HepG2 (cell line): ENCODE results near the gene RCN1. TPM values are rescaled to one million over a fixed set of nuclear protein-coding genes. Genes with fewer than 3 reads are reported as not detected.

Experiments used
- ATAC-seq: fragments of 200-7000 bp; cut with Tn5 transposase; 3 replicates; pipeline ENCODE4 v1.9.1; 2020; ENCODE audit warnings: mild to moderate bottlenecking, moderate library complexity
- BruUV-seq: library from RNA; stranded (reverse); fragments of 400-500 nt; replicated peaks from 2 replicates; lab custom pipeline; 2021; lab: Mats Ljungman, UMichigan
- CTCF ChIA-PET: fragments of 300-600 bp; formaldehyde crosslinking; extraction: SDS; loops from one replicate; lab custom pipeline; 2021; ENCODE audit warnings: low total read pairs, inconsistent platforms, low intra/inter-chr PET ratio; lab: Yijun Ruan, JAX
- POLR2A ChIA-PET: fragments of 350-600 bp; sonication (Branson Sonifier 250); formaldehyde crosslinking; loops from one replicate; lab custom pipeline; 2020; ENCODE audit warnings: antibody characterized with exemption, inconsistent platforms; lab: Yijun Ruan, JAX
- DNase-seq: peaks from one replicate; pipeline ENCODE4 v3.0.0-alpha.2; 2015; ENCODE audit warnings: low spot score
- FAIRE-seq: peaks from 3 replicates; lab custom pipeline; 2011; peaks lifted over from hg19 to GRCh38; lab: Jason Lieb, UNC
- H2AFZ ChIP-seq: one replicate; pipeline ENCODE4 v1.6.1; 2011; ENCODE audit warnings: low read length, inconsistent platforms
- H3K27ac ChIP-seq: fragments of 300-600 bp; 3 replicates; pipeline ENCODE4 v1.8.0; 2011; ENCODE audit warnings: mixed run types, mild to moderate bottlenecking, mixed read lengths, low read length, inconsistent platforms; ENCODE audit not compliant: insufficient read depth; ENCODE audit errors: extremely low read length
- H3K27me3 ChIP-seq, 2 experiments: fragments of 200-600 bp in 1 of 2; 2 replicates in 1 of 2; 3 replicates in 1 of 2; pipeline versions ENCODE4 v1.6.0 to v1.8.0; 2011; ENCODE audit warnings: low read length in 2 of 2, mild to moderate bottlenecking in 2 of 2, moderate library complexity in 2 of 2, inconsistent platforms in 1 of 2; ENCODE audit not compliant: insufficient read depth in 2 of 2, control insufficient read depth in 1 of 2
- H3K36me3 ChIP-seq, 2 experiments: fragments of 200-600 bp in 1 of 2; replicated peaks in 1 of 2; 2 replicates in 1 of 2; 3 replicates in 1 of 2; pipeline versions ENCODE4 v1.5.1 to v1.8.0; 2011; ENCODE audit warnings: low read length in 2 of 2, inconsistent platforms in 1 of 2; ENCODE audit not compliant: insufficient read depth in 2 of 2, control insufficient read depth in 1 of 2
- H3K4me1 ChIP-seq: 2 replicates; pipeline ENCODE4 v1.5.1; 2012; ENCODE audit warnings: low read length, inconsistent platforms; ENCODE audit not compliant: insufficient read depth
- H3K4me2 ChIP-seq: 2 replicates; pipeline ENCODE4 v1.6.0; 2011; ENCODE audit warnings: low read depth, low read length, inconsistent platforms
- H3K4me3 ChIP-seq, 3 experiments: fragments of 200-600 bp in 1 of 3; sonication (generic), shearing (Covaris generic) in 1 of 3; replicated peaks in 1 of 3; 2 replicates each; pipeline ENCODE4 v1.5.1; 2011 to 2016; ENCODE audit warnings: low read length in 3 of 3, inconsistent platforms in 2 of 3, low read depth in 2 of 3, mild to moderate bottlenecking in 2 of 3, control low read depth in 1 of 3, mixed read lengths in 1 of 3; ENCODE audit not compliant: insufficient read depth in 1 of 3
- H3K79me2 ChIP-seq: one replicate; pipeline ENCODE4 v1.6.1; 2011; ENCODE audit warnings: low read length, inconsistent platforms; ENCODE audit not compliant: insufficient read depth
- H3K9ac ChIP-seq: 2 replicates; pipeline ENCODE4 v1.6.0; 2011; ENCODE audit warnings: mild to moderate bottlenecking, low read depth, low read length, inconsistent platforms; ENCODE audit not compliant: insufficient read depth
- H3K9me3 ChIP-seq: 2 replicates; pipeline ENCODE4 v1.5.1; 2012; ENCODE audit warnings: mild to moderate bottlenecking, low read length
- H4K20me1 ChIP-seq: 2 replicates; pipeline ENCODE4 v1.6.0; 2011; ENCODE audit warnings: inconsistent platforms, mild to moderate bottlenecking, low read length, moderate library complexity; ENCODE audit not compliant: insufficient read depth
- KAT7 ChIP-seq: IDR thresholded peaks from 2 replicates; pipeline ENCODE4 v1.6.1; 2018; ENCODE audit warnings: borderline replicate concordance, missing compliant biosample characterization
- KDM1A ChIP-seq: IDR thresholded peaks from 2 replicates; pipeline ENCODE4 v1.6.1; 2016; ENCODE audit warnings: missing compliant biosample characterization
- KDM5B ChIP-seq: sonication (generic); formaldehyde crosslinking; IDR thresholded peaks from 2 replicates; pipeline ENCODE4 v1.4.0; 2020; ENCODE audit warnings: missing genetic modification reagents, mild to moderate bottlenecking, borderline replicate concordance
- MXD3 ChIP-seq: IDR thresholded peaks from 2 replicates; pipeline ENCODE4 v1.6.1; 2016; ENCODE audit warnings: mild to moderate bottlenecking, missing biosample characterization, missing genetic modification reagents
- NCOA2 ChIP-seq: sonication (generic); formaldehyde crosslinking; IDR thresholded peaks from 2 replicates; pipeline ENCODE4 v1.8.0; 2022; ENCODE audit warnings: inconsistent platforms
- NR3C1 ChIP-seq: sonication (generic); formaldehyde crosslinking; IDR thresholded peaks from 2 replicates; pipeline ENCODE4 v1.4.0; 2020; ENCODE audit warnings: missing genetic modification reagents
- PBX2 ChIP-seq: IDR thresholded peaks from 2 replicates; pipeline ENCODE4 v1.6.1; 2016; ENCODE audit warnings: control low read depth
- TAF15 ChIP-seq: fragments of 200-400 bp; formaldehyde crosslinking; IDR thresholded peaks from one replicate; pipeline ENCODE4 v1.6.1; 2018; ENCODE audit warnings: mild to moderate bottlenecking, low read depth, low read length; ENCODE audit not compliant: poor library complexity, severe bottlenecking
- TCF12 ChIP-seq, 2 experiments: fragments of 450-650 bp in 1 of 2; sonication (generic) in 1 of 2; formaldehyde crosslinking in 1 of 2; IDR thresholded peaks; 2 replicates each; pipeline versions ENCODE4 v1.6.1 to v1.8.0; 2017 to 2022; ENCODE audit warnings: antibody characterized with exemption in 1 of 2, mild to moderate bottlenecking in 1 of 2, missing genetic modification reagents in 1 of 2, moderate library complexity in 1 of 2
- TOE1 ChIP-seq: sonication (generic); formaldehyde crosslinking; IDR thresholded peaks from 2 replicates; pipeline ENCODE4 v1.4.0; 2020; ENCODE audit warnings: mild to moderate bottlenecking, missing genetic modification reagents
- TSC22D2 ChIP-seq: sonication (generic); formaldehyde crosslinking; IDR thresholded peaks from 2 replicates; pipeline ENCODE4 v1.5.1; 2020; ENCODE audit warnings: missing genetic modification reagents, mild to moderate bottlenecking, borderline replicate concordance
- ZFAT ChIP-seq: sonication (generic); formaldehyde crosslinking; conservative IDR thresholded peaks from 2 replicates; pipeline ENCODE4 v1.8.1; 2023; ENCODE audit warnings: missing genetic modification reagents, inconsistent platforms
- ZNF232 ChIP-seq: sonication (generic); formaldehyde crosslinking; IDR thresholded peaks from 2 replicates; pipeline ENCODE4 v1.4.0; 2020; ENCODE audit warnings: missing genetic modification reagents, borderline replicate concordance
- ZNF264 ChIP-seq: sonication (generic); formaldehyde crosslinking; IDR thresholded peaks from 2 replicates; pipeline ENCODE4 v1.4.0; 2020; ENCODE audit warnings: missing genetic modification reagents
- ZNF687 ChIP-seq: sonication (generic); formaldehyde crosslinking; IDR thresholded peaks from 2 replicates; pipeline ENCODE4 v1.5.1; 2020; ENCODE audit warnings: mild to moderate bottlenecking, missing genetic modification reagents, moderate library complexity
- ZUFSP ChIP-seq: sonication (generic); formaldehyde crosslinking; IDR thresholded peaks from 2 replicates; pipeline ENCODE4 v1.9.0; 2021; ENCODE audit warnings: missing genetic modification reagents, mild to moderate bottlenecking, borderline replicate concordance
- WGBS: methylation state at CpG from one replicate; pipeline ENCODE4 v1.1.6; 2017; ENCODE audit warnings: low lambda C conversion rate; 5-methylcytosine and 5-hydroxymethylcytosine counted together
- in situ Hi-C: cut with HindIII; loops from 2 replicates; pipeline ENCODE4 v1.10.0; 2017; ENCODE audit warnings: low pct_unique_long_range_greater_than_20kb; ENCODE audit not compliant: extremely low pct_ligation_motif_present
- intact Hi-C: fragments of 100-400 bp; cut with micrococcal nuclease; formaldehyde crosslinking; loops from one replicate; pipeline ENCODE4 v1.10.0; 2022; ENCODE audit not compliant: unreplicated experiment
- polyA plus RNA-seq, 8 experiments: library from polyadenylated mRNA; depleted of rRNA in 3 of 8; stranded (reverse) in 7 of 8; unstranded in 1 of 8; fragments of >200 nt; fragmentation: Illumina TruSeq in 4 of 8; extraction: Trizol in 4 of 8; gene quantifications; 2 replicates each; pipeline versions ENCODE4 v1.2.1 to v1.2.3, GENCODE V29; 2011 to 2016; ENCODE audit warnings: low read depth in 4 of 8, missing spikeins in 1 of 8, mixed read lengths in 1 of 8; ENCODE audit not compliant: insufficient read depth in 1 of 8
- total RNA-seq, 5 experiments: library from RNA; depleted of rRNA; stranded (reverse); fragments of >200 nt; fragmentation: Illumina TruSeq; extraction: Trizol; gene quantifications; 2 replicates each; pipeline ENCODE4 v1.2.3, GENCODE V29; 2016; ENCODE audit warnings: low read depth in 1 of 5

The RCN1 gene
- total and polyA plus RNA-seq, 2 of the 13 experiments (the other 11 are each of a cell fraction or from before 2014, with no cell fraction given): 22.0 to 28.5 TPM

- no peak for TF ChIP-seq PBX2 (CRISPR knock-in tag)
- no peak for TF ChIP-seq TCF12 (IDR thresholded peaks at IDR 0.05)
- TF ChIP-seq TCF12 (CRISPR knock-in tag; IDR thresholded peaks at IDR 0.05): no peak
- no peak for TF ChIP-seq ZFAT
- no peak for TF ChIP-seq ZNF232
- TF ChIP-seq ZNF687 (CRISPR knock-in tag): no peak
Observed at GRCh38 chr11:32071811-32072210, 19.1 kb upstream of the RCN1 start (continued).

GRCh38 chr11:32072872-32073643 is 17.8 kb upstream of the RCN1 start:
- H3K4me2 ChIP-seq: no peak overlapping the region
- DNase-seq: no peak
- H3K9me3 ChIP-seq: no peaks in the 10 kb centered on the region
- no peaks in the 10 kb centered on the region for H3K36me3 ChIP-seq
- POLR2A ChIA-PET: no interaction called here
- intact Hi-C loops: no loop called here
- H3K9ac ChIP-seq: no peak overlapping the region
- H2AFZ ChIP-seq: no peak overlapping the region
- peaks cover 2 to 62% of the 10 kb centered on the region in 2 experiments; a peak in 4 of 5 replicates for H3K27me3 ChIP-seq
- no TSS peak for BruUV-seq
- no peak overlapping the region for H3K27ac ChIP-seq
- no peak for FAIRE-seq
- H3K4me3 ChIP-seq: no peak overlapping the region
- CTCF ChIA-PET: no interaction called here
- in situ Hi-C loops: no loop called here
- no peak for ATAC-seq
- WGBS: 28% methylated on average over 12 of the region's 12 CpGs
- no peaks in the 10 kb centered on the region for H3K79me2 ChIP-seq
- no peaks in the 10 kb centered on the region for H3K4me1 ChIP-seq
- no peaks in the 10 kb centered on the region for H4K20me1 ChIP-seq
- TF ChIP-seq TAF15 (no peak), TOE1 (CRISPR knock-in tag) (no peak), NR3C1 (CRISPR knock-in tag) (no peak), TSC22D2 (CRISPR knock-in tag) (no peak), ZUFSP (CRISPR knock-in tag) (no peak), KDM5B (CRISPR knock-in tag) (no peak), ZNF264 (CRISPR knock-in tag) (no peak), NCOA2 (CRISPR knock-in tag) (no peak), KAT7 (CRISPR knock-in tag) (no peak), KDM1A (CRISPR knock-in tag) (no peak), MXD3 (CRISPR knock-in tag) (no peak)
